Hippocampal formation (tissue), 2 donors: Measurements from ENCODE around the gene PTRH2.
"Not testable (repeated sequence)": the region's sequence is repeated elsewhere in the genome, so short reads cannot be mapped to it uniquely, and the experiment has no call there.

Experiments used
- DNase-seq, 2 donors: peaks; one replicate each; lab custom pipeline; 2025; lab: John Stamatoyannopoulos, UW

Gene PTRH2

DNA sequence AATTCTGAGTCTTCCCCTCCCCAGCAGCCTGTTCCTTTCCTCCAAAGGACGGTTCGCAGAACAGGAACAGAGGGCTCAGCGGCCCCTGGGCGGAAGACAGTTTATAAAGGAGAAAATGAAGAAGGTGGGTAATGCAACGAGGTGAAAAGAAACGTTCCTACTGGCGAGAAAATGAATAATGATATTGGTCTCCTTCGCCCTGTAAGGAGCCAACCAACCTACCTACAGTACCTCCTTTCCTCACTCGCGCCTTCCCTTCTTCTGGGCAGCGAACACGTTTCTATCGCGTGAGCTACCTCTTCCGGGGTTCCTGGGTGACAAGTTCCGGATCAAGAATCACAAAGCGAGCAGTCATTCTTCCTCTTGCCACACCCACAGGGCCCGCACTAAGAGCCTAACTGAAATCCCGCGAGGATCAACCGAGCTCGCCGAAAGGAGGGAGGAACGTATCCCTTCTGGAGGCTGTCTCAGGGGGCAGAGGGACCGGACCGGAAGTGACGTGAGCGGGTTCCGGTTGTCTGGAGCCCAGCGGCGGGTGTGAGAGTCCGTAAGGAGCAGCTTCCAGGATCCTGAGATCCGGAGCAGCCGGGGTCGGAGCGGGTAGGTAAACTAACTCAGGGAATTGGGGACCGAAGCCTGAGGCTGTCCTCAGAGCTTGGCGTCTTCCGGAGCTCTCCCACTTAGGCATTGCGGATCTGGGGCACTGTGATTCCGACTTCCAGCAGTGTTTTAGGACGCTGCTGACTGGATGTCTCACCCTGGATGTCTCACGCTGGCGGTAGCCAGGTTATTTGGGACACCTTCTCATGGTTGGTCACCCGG lies at the start of gene PTRH2, which contains the start of gene VMP1:
Gene PTRH2 (minus strand): TSS at position 282 of the 822 bp plus-strand sequence. CDS start 9,452 bp downstream, outside the sequence.
Gene VMP1 (plus strand): TSS at position 506 of the 822 bp plus-strand sequence. CDS start 23,793 bp downstream, outside the sequence.
- DNase-seq, result peak; percentile 99

DNA sequence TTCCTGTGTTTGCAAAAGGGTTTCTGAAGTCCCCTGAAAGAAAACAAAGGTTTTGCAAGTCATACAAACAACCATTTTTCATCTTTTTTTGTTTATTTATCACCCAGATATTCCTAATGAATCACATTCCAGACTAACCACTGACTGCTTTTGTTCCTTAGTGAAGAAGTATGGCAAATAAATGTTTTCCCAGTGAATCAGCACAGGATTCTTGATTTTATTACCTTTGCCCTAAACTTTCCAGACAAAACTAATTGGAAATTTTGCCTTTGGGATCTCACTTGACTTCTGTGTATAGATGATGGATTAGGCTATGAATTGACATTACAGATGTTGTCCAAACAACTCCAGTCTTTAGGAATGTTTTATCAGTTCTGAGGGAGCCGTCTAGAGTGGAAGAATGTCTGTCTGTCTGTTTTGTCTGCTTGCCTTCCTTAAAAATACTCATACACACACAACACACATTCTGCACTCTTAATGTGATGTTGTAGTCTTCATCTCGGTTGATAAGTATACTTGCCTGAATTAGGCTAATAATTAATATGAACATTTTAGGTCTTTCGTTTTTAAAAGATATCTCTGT lies 49.1 kb upstream of the PTRH2 start:
- no peak for DNase-seq

DNA sequence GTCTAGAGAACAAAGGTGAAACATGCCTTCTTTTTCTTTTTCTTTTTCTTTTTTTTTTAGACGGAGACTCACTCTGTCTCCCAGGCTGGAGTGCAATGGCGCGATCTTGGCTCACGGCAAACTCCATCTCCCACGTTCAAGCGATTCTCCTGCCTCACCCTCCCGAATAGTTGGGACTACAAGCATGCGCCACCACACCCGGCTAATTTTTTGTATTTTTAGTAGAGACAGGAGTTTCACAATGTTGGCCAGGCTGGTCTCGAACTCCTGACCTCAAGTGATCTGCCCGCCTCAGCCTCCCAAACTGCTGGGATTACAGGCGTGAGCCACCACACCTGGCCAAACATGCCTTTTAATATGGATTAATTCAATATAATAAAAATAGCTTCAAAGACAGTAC lies 47.8 kb upstream of the PTRH2 start:
- not testable (repeated sequence) for DNase-seq

DNA sequence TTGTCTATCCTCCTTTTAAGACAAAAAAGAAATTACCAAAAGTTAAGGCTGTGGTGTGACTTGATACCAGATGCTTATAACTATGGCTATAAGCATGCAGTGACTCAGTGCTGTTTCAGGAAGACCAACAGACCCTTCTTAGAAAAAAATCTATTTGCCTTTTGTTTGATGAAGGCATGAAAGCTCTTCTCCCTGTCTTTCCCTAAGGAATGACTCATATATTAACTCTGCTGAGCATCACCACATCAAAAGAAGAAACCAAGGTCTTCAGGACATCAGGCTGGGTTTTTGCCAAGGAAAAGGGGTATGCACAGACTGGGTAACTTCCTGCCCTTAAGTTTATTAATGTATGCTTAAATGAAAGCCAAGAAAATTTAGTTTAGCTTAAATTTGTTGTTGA lies 47.3 kb upstream of the PTRH2 start:
- no peak for DNase-seq

DNA sequence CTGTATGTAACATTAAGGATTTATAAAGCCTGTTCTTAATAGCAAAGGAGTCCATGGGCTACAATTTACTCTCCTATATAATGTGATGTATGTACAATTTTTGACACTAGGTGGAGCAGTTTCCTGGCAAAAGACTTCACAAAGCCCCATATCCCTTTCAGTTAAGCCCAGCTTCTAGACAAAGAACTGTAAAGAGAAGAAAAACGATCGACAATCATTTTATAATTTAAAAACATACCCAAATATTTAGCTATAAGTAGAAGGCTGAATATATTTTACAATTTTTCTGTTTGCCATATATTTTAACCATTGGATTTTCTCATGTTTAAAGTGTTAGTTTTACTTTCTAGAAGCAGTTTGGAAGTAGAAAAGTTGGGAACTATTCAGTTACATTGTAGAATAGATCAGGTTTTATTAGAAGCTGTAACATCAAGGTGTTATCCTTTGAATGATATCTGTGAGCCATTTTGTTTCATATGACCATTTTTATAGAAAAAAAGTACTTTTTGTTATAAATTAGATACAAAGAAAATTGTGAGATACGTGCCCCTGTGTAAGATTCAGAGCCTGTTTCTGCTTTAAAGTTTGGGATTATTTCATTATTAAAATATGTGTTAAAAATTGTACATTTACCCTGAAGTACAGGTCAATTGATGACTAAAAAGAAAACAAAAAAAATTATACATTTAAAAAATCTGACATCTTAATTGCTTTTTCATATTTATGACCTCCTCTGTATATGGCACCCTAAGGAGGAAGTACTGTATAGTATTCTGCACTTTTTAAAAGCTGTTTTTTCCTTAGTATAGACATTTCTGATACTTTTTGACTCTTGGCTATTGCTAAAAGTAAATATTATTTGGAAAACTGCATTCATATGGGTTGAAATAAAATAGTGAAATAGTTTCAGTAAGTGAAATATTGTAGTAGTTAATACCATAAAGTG lies 46.6 kb upstream of the PTRH2 start:
- peak in 1 of 2 donors; percentile 87 for DNase-seq

DNA sequence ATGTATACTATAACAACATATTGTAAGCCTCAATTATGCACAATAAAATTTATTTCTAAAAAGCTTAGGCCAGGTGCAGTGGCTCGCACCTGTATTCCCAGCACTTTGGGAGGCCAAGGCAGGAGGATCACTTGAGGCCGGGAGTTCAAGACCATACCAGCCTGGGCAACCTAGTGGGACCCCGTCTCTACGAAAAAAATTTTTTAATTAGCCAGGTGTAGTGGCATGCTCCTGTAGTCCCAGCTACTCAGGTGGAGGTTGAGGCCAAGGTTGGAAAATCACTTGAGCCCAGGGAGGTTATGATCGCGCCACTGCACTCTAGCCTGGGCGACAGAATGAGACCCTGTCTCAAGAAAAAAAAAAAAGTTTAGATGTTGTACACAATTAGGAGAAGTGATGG lies 45.7 kb upstream of the PTRH2 start:
- no peak for DNase-seq

DNA sequence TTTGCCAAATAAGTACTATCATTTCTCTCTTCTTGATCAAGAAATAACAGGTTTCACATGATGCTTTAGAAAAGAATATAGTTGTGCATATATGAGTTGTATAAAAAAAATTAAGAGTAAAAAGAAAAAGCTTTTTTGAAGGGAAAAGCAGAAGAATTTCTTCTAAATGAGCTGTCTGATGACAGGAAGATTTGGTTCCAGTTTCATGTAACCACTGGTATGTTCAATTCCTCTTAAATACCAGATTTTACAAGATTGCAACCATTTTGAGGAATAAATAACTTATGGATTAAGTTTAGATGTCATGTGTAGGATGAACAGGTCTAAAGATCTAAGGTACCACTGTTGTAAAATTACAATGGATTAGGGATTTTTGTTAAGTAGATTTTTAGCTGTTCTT lies 45.2 kb upstream of the PTRH2 start:
- no peak for DNase-seq

DNA sequence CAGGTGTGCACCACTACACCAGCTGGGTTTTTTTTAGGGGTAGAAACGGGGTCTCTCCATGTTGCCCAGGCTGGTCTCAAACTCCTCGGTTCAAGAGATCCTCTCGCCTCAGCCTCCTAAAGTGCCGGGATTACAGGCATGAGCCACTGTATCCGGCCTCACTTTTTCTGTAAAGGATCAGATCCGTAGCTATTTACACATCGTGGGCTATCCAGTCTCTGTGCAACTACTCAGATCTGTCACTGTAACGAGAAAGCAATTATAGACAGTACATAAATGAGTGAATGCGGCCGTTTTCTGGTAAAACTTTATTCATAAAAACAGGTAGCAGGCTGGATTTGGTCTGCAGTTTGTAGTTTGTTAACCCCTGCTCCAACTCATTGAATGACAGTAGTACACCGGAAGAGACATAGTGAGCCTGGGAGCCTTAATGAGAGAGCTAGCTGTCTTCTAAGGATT lies 44.8 kb upstream of the PTRH2 start:
- DNase-seq, result no peak

DNA sequence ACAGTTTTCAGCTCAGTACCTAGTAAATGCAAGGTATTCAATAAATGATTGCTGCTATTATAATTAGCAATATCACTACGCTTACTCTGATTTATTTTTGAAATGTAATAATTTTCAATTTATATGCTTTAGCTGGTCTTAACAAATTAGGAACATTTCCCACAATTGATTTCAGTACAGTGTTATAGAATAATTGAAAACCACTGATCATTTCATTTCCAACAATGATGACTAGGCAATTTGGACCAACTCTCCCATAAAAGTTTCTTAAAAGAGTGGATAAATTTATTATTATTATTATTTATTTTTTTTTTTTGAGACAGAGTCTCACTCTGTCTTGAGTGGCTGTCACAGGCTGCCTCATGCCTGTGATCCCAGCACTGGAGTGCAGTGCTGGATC lies 41.4 kb upstream of the PTRH2 start:
- no peak for DNase-seq

DNA sequence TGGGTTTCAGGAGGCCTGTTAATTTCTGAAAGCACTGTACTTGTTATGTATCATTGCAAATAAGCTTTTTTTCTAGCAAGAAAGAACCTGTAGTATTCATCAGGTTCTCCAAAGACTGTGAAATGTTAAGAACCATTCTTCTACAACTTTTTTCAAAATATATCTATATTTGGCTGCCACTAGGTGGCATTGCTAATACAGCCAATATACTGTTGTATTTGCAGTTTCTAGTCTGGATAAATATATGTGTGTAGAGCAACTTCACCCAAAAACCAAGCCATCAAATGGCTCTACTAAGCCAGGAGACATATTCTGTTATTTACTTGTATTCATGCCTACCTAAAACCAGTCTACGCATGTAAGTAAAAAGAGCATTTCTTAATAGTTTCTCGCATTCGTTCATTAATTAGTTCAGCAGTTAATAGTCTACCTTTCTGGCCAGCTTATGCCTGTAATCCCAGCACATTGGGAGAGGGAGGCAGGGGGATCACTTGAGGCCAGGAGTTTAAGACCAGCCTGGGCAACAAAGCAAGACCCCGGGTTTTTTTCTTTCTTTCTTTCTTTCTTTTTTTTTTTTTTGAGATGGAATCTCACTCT lies 39.7 kb upstream of the PTRH2 start:
- DNase-seq, result peak in 1 of 2 donors; percentile 39

DNA sequence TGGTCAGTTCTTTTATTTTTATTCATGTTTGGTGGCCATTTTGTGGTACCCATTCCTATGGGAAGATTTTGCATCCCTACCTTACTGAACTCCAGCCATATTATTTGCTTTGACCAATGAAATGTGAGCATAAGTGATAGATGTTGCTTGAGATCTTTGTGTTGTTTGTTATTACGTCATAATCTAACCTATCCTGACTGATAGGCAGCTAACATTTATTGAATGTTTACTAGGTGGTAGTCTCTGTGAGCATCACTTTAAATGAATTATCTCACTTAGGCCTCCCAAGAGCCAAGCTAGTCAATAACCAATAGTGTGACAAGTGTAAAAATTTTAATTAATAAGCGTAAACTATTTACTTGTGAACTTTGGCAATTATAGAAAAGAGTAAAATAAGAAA lies 37.8 kb upstream of the PTRH2 start:
- no peak for DNase-seq

DNA sequence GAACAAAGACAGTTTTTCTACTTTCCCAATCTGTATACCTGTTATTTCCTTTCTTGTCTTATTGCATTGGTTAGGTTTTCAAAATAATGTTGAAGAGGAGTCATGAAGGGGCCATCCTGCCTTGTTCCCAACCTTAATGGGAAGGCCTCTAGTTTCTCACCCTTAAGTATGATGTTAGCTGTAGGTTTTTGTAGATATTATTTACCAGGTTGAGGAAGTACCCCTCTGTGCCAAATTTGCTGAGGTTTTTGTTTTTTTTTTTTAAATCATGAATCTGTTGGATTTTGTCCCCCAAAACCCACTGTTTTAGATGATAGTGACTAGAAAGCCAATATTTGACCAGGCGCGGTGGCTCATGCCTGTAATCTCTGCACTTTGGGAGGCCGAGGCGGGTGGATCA lies 36.6 kb upstream of the PTRH2 start:
- DNase-seq, result no peak

DNA sequence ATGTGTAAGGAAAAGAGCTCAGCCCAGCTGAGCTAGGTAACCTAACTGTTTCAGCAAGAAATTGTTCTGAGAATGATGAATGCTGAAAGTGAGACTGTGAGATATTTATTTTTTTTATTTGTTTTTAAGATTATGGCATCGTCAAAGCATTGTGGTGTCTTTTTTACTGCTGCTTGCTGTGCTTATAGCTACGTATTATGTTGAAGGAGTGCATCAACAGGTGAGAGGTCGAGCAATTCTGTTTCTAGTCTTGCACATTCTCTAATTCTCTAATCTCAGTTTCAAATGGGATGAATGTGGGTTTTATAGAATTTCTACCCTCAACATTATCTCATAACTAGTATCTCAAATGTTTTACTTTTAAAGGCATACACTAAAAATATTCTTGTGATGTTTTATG lies 30.1 kb upstream of the PTRH2 start:
- DNase-seq, result no peak

DNA sequence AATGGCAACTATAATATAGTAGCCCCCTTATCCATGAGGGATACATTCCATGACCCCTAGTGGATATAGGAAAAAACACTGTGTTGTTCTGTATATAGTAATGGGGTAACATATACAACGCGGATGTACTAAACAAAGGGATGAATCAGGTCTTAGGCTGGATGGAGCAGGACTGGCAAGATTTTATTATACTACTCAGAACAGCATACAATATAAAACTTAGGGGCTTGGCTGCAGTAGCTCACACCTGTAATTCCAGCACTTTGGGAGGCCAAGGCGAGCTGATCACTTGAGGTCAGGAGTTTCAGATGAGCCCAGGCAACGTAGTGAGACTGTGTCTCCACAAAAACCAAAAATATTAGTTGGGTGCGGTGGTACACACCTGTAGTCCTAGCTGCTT lies 27.0 kb upstream of the PTRH2 start:
- no peak for DNase-seq

DNA sequence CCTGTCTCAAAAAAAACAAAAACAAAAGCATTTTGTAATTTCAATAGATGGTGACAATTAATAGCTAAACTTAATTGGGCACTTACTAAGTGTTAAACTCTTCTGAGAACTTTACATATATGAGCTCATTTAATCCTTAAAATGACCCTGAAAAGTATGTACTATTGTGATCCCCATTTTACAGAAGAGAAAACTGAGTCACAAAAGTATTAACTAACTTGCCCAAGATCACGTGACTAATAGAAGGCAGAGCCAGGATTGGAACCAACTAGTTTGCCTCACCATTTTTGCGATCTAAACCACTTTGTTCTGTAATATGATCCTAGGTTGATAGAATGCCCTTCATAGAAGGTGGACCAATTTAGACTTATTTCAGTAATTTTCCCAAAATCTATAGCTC lies 26.5 kb upstream of the PTRH2 start:
- DNase-seq, result no peak

DNA sequence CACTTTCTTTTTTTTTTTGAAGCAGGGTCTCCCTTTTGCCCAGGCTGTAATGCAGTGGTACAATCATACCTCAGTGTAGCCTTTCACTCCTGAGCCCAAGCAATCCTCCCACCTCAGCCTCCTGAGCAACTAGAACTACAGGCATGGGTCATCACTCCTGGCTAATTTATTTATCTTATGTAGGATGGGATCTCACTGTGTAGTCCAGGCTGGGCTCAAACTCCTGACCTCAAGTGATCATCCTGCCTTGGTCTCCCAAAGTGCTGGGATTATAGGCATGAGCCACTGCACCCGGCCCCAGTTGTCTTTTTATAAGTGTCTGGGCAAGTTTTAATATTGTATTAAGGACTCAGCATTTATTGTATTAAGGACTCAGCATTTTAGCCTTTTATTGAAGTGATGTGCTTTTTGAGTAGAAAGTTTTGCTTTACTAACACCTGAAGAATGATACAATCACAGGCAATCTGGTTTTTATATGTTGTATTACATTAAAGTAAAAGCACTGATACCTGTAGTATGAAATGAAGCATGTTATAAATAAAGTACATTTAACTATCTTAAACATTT lies 23.1 kb upstream of the PTRH2 start:
- DNase-seq, result no peak

DNA sequence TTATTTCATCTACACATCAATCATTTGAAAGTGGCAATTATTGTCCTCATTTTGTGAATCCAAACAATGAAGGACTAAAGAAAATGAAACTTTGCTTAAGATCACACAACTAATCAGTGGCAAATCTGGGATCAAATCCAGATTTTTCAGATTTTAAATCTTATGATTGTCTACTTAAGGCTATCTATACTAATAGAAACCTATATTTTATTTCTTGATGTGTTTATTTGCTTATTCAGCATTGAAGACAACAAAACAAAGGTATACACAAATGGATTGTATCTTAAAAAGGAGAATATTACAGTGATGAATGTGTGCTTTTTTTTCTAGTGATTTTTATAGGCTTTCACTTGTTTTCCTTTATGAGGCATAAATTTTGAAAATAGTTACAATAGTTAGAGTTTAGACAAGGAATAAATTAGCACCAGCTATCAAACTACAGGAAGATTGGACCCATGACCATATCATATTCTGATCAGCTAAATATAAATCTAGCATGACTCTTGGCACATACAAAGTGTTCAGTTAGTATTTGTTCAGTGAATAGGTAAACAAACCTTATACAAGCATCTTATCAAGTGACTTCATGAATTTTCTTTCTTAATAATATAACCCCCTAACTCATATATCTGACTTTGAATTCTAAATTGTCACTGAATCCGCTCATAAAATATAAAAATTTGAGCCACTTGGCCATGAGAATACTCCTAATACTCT lies 20.7 kb upstream of the PTRH2 start:
- DNase-seq, result no peak

DNA sequence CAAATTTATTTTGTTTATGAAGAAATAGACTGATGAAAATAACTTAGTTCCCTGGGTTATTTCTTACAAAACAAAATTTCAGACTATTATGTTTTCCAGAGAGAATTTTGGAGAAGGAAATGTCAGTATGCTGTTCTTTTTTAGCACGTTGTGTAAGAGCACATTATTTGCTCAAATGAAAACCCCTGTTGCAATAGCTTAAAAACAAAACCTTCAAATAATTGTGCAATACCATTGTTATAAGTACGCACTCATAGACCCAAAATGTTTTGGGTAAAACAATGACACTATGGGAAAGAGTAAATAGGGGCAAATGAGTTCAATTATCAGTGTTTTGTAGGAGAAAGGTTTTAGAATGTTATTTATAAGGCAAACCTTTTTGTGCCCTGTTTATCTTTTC lies 18.5 kb upstream of the PTRH2 start:
- peak in 1 of 2 donors; percentile 21 for DNase-seq

DNA sequence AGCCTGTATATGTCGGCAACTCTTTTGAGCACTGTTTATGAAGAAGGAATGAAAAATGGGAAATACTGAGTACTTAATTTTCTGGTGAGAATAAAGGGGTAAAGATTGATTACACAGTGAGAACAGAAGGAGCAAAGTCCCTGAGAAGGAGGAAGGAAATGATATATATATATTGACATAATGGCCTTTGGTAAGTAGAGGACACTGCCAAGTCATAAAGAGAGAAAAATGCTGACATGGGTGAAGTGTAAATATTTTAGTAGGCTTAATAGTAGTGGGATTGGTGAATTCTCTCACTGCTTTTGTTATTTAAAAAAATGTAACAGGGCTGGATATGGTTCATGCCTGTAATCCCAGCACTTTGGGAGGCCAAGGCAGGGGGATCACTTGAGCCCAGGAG lies 16.4 kb upstream of the PTRH2 start:
- DNase-seq, result no peak

DNA sequence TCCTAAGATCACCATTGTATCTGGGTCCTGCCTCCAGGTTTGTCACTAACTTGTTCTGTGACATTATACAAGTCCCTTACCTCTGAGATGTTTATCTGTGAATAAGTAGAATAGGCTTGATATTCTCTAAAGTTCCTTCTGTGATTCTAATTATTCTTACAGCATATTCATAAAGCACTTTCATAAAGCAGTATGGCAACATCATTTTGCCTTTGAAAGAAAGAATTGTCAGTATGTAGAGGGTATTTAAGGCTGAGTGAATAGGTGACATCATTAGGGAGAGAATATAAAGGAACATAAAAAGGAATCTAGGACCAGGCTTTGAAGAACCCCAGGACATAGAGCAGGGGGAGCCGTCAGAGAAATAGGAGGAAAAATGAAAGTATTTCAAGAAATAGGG lies 15.8 kb upstream of the PTRH2 start:
- DNase-seq, result no peak

DNA sequence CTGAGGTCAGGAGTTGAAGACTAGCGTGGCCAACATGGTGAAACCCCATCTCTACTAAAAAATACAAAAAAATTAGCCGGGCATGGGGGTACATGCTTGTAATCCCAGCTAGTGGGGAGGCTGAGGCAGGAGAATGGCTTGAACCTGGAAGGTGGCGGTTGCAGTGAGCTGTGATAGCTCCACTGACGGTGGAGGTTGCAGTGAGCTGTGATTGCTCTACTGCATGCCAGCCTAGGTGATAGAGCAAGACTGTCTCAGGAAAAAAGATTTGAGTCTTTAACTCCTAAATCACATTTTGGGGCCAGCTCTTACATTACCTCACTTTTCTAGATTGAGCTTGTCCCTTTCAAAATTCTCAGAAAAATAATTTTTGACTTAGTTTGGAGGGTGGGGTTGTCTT lies 15.4 kb upstream of the PTRH2 start:
- no peak for DNase-seq
